ENCODE data around the gene FBLN5.

DNA sequence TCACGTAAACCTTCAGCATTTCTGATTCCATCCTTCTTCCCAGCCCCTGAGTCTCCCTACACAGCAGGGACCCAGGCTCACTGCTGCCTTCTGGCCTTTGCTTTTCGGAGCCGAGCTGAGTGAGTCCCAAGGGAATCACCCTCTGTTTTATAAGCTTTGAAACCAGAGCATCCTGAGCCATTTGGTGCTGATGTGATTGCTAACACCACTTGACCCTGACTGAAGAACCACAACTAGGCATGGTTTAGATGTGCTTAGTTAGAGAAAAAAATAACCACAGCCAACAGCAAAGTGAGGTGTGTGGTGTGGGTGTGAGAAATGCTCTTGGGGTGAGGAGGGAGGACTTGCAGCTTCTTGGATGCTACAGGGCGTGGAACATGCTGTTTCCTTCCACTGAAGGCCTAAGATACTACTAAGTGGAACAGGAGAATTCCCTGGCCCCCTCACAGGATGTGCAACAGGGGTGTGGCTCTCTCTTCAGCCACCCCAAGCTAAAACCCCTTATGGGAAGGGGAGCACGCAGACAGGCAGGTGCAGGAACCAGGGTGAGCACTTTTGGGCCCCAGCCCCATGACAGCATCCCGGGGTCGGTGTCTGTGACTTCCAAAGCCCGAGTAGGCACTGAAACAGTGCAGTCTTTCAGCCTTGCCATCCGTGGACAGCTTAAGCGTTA lies 80.0 kb downstream of the FBLN5 start, which contains the start of gene TC2N:
- TF ChIP-seq RAD21 (IDR thresholded peaks at IDR 0.05; ENCODE audit: low read length) (no peak), POLR2AphosphoS5 (IDR thresholded peaks at IDR 0.05; ENCODE audit: low read depth, low read length) (no peak), SMC3 (IDR thresholded peaks at IDR 0.05; ENCODE audit: low read depth, low read length) (no peak)
- TF ChIP-seq, protein P1, sequence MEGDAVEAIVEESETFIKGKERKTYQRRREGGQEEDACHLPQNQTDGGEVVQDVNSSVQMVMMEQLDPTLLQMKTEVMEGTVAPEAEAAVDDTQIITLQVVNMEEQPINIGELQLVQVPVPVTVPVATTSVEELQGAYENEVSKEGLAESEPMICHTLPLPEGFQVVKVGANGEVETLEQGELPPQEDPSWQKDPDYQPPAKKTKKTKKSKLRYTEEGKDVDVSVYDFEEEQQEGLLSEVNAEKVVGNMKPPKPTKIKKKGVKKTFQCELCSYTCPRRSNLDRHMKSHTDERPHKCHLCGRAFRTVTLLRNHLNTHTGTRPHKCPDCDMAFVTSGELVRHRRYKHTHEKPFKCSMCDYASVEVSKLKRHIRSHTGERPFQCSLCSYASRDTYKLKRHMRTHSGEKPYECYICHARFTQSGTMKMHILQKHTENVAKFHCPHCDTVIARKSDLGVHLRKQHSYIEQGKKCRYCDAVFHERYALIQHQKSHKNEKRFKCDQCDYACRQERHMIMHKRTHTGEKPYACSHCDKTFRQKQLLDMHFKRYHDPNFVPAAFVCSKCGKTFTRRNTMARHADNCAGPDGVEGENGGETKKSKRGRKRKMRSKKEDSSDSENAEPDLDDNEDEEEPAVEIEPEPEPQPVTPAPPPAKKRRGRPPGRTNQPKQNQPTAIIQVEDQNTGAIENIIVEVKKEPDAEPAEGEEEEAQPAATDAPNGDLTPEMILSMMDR (IDR thresholded peaks at IDR 0.05) = no peak
